ENCODE data around the gene CTNNA3. TPM values are rescaled to one million over a fixed set of nuclear protein-coding genes. Genes with fewer than 3 reads are reported as not detected.

CTNNA3 gene
- total RNA-seq, 1 experiment from 2014 or later: 0.02 TPM

DNA sequence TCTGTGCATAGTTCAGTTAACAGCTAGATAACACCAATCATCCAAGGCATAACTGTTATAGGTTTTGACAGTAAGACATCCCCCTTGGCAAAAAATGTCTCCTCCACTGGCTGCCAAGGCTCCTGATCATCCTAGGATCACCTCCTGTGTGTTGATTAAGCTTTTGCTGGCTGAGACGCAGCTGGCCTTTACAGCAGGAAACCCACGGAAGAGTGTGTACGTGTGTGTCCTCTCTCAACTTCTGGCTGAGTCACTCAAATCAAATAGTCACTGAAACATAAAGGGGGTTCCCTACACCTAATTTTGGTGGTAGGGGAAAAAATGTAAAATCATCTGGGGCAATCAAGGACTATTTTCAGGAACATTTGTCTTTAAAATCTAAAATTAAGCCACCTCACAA lies 208.8 kb downstream of the CTNNA3 start:
- TF ChIP-seq, protein P1, sequence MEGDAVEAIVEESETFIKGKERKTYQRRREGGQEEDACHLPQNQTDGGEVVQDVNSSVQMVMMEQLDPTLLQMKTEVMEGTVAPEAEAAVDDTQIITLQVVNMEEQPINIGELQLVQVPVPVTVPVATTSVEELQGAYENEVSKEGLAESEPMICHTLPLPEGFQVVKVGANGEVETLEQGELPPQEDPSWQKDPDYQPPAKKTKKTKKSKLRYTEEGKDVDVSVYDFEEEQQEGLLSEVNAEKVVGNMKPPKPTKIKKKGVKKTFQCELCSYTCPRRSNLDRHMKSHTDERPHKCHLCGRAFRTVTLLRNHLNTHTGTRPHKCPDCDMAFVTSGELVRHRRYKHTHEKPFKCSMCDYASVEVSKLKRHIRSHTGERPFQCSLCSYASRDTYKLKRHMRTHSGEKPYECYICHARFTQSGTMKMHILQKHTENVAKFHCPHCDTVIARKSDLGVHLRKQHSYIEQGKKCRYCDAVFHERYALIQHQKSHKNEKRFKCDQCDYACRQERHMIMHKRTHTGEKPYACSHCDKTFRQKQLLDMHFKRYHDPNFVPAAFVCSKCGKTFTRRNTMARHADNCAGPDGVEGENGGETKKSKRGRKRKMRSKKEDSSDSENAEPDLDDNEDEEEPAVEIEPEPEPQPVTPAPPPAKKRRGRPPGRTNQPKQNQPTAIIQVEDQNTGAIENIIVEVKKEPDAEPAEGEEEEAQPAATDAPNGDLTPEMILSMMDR (IDR thresholded peaks at IDR 0.05; ENCODE audit: unreplicated experiment): no peak
- POLR2A ChIA-PET: no interaction called here
- Mint-ChIP-seq H3K36me3 (ENCODE audit: insufficient read depth, unreplicated experiment) (no peaks in the 10 kb centered on the region), H3K9me3 (ENCODE audit: unreplicated experiment) (no peaks in the 10 kb centered on the region), H3K4me3 (ENCODE audit: unreplicated experiment) (no peak overlapping the region), H3K27me3 (ENCODE audit: insufficient read depth, unreplicated experiment) (peaks cover 10% of the 10 kb centered on the region), H3K4me1 (ENCODE audit: insufficient read depth, unreplicated experiment) (no peaks in the 10 kb centered on the region), H3K27ac (ENCODE audit: low read depth, unreplicated experiment) (no peak overlapping the region)
- no peak for DNase-seq (ENCODE audit: unreplicated experiment)
- intact Hi-C loops (cut with micrococcal nuclease): no loop called here
- CTCF ChIA-PET: interaction anchor here (0.6 kb wide), 1 partner anchor 127 kb away, joined by 5 read pairs; no protein-coding TSS in a partner anchor
- BruUV-seq (replicated peaks): no TSS peak

DNA sequence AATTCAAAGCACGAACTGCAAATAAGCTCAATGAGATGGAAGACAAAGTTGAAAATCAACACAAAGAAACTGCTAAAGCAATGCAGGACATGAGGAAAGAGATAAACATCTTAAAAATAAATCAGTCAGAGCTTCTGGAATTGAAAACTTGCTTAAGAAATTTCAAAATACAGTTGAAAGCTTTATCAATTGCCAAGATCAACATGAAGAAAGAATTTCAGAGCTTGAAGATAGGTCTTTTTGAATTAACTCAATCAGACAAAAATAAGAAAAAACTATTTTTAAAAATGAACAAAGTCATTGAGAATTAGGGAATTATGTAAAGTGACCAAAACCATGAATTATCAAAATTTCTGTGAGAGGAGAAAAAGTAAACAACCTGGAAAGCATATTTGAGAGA lies 218.1 kb downstream of the CTNNA3 start:
- Mint-ChIP-seq H3K4me3 (ENCODE audit: unreplicated experiment) (no peak overlapping the region), H3K27ac (ENCODE audit: low read depth, unreplicated experiment) (no peak overlapping the region), H3K36me3 (ENCODE audit: insufficient read depth, unreplicated experiment) (no peaks in the 10 kb centered on the region), H3K27me3 (ENCODE audit: insufficient read depth, unreplicated experiment) (no peaks in the 10 kb centered on the region), H3K9me3 (ENCODE audit: unreplicated experiment) (peaks cover 8% of the 10 kb centered on the region), H3K4me1 (ENCODE audit: insufficient read depth, unreplicated experiment) (no peaks in the 10 kb centered on the region)
- POLR2A ChIA-PET: no interaction called here
- TF ChIP-seq, protein P1 (IDR thresholded peaks at IDR 0.05; ENCODE audit: unreplicated experiment): no peak
- BruUV-seq (replicated peaks): no TSS peak
- intact Hi-C loops (cut with micrococcal nuclease): no loop called here
- CTCF ChIA-PET: interaction anchor here (0.8 kb wide), 1 partner anchor 552 kb away, joined by 3 read pairs; the partner anchor contains the start of gene LRRTM3
- DNase-seq (ENCODE audit: unreplicated experiment): no peak

DNA sequence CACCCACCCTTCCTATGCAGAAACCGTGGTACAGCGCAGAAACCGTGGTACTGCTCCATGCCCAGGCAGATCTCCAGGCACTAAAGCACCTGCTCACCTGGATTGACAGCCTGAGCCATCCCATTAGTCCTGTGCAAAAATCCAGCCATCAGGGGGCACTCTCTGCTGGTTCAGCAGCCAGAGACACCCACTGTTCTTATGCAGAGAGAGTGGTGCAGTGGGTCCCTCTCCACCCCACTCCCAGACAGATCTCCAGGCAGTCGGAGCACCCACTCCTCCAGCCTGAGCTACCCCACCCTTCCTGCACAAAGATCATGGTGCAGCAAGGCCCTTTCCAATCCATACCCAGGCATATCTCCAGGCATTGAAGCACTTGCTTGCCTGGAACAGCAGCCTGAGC lies 219.8 kb downstream of the CTNNA3 start:
- no peaks in the 10 kb centered on the region for H3K36me3 Mint-ChIP-seq (ENCODE audit: insufficient read depth, unreplicated experiment)
- peaks cover 8% of the 10 kb centered on the region for H3K9me3 Mint-ChIP-seq (ENCODE audit: unreplicated experiment)
- BruUV-seq (replicated peaks): no TSS peak
- ChIA-PET POLR2A (no interaction called here), CTCF (no interaction called here)
- no peaks in the 10 kb centered on the region for H3K27me3 Mint-ChIP-seq (ENCODE audit: insufficient read depth, unreplicated experiment)
- intact Hi-C loops (cut with micrococcal nuclease): no loop called here
- no peak overlapping the region for H3K27ac Mint-ChIP-seq (ENCODE audit: low read depth, unreplicated experiment)
- TF ChIP-seq, protein P1 (IDR thresholded peaks at IDR 0.05; ENCODE audit: unreplicated experiment): no peak
- H3K4me1 Mint-ChIP-seq (ENCODE audit: insufficient read depth, unreplicated experiment): no peaks in the 10 kb centered on the region
- H3K4me3 Mint-ChIP-seq (ENCODE audit: unreplicated experiment): no peak overlapping the region
- DNase-seq (ENCODE audit: unreplicated experiment): no peak

DNA sequence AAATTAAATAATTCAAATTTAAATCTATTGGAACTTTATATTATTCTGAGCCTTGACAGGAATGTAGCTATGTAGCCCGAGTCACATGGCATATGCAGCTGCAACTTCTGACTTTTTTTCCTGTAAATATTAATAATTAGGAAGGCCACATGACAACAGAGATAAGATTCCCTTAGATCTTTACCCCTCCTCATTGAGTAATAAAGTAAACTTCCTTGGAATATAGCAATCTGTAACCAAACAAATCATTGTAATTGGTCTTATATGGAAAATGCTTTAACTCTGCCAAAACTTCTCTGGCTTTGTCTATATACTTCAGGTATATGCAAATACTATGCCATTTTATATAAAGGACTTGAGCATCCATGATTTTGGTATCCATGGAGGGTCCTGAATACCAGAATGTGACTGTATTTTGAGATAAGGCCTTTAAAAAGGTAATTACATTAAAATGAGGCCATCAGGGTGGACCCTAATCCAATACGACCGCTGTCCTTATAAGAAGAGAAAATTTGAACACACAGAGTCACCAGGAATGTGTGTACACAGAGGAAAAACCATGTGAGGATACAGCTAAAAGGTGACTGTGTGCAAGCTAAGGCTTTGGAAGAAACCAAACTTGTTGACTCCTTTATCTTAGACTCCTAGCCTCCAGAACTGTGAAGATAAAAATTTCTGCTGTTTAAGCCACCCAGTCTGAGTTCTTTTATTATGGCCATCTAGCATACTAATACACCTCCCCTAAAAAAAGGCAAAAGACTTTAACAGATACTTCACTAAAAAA lies 222.0 kb downstream of the CTNNA3 start:
- no peak overlapping the region for H3K27ac Mint-ChIP-seq (ENCODE audit: low read depth, unreplicated experiment)
- BruUV-seq (replicated peaks): no TSS peak
- H3K27me3 Mint-ChIP-seq (ENCODE audit: insufficient read depth, unreplicated experiment): no peaks in the 10 kb centered on the region
- DNase-seq (ENCODE audit: unreplicated experiment): no peak
- ChIA-PET POLR2A (no interaction called here), CTCF (no interaction called here)
- H3K9me3 Mint-ChIP-seq (ENCODE audit: unreplicated experiment): peaks cover 8% of the 10 kb centered on the region
- no peaks in the 10 kb centered on the region for H3K36me3 Mint-ChIP-seq (ENCODE audit: insufficient read depth, unreplicated experiment)
- no peak overlapping the region for H3K4me3 Mint-ChIP-seq (ENCODE audit: unreplicated experiment)
- intact Hi-C loops (cut with micrococcal nuclease): no loop called here
- TF ChIP-seq, protein P1 (IDR thresholded peaks at IDR 0.05; ENCODE audit: unreplicated experiment): no peak
- H3K4me1 Mint-ChIP-seq (ENCODE audit: insufficient read depth, unreplicated experiment): no peaks in the 10 kb centered on the region
